NCI-H1048 (cell line): ENCODE measurements around the gene GPRASP2.
"Not testable (repeated sequence)": the region's sequence is repeated elsewhere in the genome, so short reads cannot be mapped to it uniquely, and the experiment has no call there.

Experiments
- DNase-seq: peaks from one replicate; lab custom pipeline; 2025; lab: John Stamatoyannopoulos, UW

Gene GPRASP2

DNA sequence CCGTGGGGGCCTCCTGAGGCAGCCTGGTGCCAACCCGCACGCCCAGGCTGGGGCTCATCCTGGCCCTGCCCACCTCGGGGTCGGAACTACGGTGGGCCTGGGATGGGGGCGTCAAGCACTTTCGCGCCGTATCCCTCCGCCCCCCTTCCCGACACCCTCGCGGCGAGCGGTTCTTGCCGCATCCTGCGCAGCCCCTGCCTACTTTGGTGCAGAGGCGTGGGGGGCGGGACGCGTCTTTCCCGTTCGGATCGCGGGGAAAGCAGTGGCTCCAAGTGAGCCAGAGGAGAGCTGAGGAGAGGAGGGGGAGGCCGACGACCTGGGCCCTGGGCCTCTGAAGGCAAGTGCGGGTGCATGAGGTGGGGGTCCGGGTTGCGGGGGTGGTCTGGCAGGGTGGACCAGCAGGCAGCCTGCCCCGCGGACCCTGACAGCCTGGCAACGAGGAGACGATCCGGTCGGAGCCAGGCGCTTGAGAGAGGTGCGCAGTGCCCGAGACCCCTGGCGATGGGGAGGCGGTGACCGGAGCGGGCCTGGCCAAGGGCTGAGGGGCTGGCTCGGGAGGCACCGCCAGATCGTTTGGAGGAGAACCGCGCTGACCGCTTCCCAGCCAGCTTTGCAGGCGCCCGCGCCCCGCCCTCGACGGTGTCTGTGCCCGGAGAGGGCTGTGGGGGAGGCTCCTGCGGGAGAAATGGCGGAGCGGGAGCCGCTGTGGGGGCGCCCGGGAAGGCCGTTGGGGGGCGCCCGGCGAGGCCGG lies at the start of gene GPRASP2:
GPRASP2 (plus strand) TSS at position 233 of the 751 bp plus-strand sequence. CDS start 2,422 bp downstream, outside the sequence.
- DNase-seq = no peak

DNA sequence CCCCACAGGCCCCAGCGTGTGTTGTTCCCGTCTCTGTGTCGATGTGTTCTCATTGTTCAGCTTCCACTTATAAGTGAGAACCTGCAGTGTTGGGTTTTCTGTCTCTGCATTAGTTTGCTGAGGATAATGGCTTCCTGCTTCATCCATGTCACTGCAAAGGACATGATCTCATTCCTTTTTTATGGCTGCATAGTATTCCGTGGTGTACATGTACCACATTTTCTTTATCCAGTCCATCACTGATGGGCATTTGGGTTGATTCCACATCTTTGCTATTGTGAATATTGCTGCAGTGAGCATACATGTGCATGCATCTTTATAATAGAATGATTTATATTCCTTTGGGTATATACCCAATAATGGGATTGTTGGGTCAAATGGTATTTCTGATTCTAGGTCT lies 48.4 kb upstream of the GPRASP2 start:
- not testable (repeated sequence) for DNase-seq

DNA sequence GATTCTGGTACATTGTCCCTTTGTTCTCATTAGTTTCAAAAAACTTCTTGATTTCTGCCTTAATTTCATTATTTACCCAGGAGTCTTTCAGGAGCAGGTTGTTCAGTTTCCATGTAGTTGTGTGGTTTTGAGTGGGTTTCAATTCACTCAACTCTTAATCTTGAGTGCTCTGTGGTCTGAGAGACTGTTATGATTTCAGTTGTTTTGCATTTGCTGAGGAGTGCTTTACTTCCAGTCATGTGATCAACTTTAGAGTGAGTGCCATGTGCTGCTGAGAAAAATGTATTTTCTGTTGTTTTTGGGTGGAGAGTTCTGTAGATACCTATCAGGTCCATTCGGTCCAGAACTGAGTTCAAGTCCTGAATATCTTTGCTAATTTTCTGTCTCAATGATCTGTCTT lies 45.2 kb upstream of the GPRASP2 start:
- DNase-seq = not testable (repeated sequence)

DNA sequence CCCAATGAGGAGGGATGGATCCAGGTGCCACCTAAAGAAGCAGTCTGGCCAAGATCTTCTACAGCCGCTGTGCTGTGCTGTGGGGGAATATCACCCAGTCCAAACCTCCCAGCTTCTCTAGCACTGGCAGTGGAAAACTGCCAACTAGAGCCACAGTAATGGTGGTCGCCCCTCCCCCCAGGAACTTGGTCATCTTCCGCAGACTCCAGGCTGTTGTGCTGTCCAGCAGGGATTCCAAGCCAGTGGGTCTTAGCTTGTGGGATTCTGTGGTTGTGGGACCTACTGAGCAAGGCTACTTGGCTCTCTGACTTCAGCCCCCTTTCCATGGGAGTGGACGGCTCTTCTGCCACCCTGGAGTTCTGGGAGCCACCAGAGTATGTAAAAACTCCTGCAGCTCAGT lies 42.7 kb upstream of the GPRASP2 start:
- no peak for DNase-seq

DNA sequence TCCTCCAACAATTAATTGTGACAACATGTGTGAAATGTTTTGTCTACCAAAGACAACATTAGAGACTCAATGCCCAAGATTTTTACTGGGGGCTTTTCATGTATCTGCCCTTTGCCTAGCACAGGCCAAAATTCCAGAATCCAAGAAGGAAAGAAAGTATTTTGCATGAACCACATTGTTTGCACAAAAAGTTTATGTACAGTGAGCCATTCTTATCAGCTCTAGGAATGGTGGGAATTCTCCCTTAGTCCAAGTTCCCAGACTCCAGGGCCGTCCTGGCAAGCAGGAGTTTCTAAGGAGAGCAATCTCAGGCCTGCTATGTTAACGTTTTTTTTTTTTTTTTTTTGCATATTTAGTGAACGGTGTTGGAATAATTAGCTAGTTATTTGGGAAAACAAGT lies 39.4 kb upstream of the GPRASP2 start:
- DNase-seq = no peak

DNA sequence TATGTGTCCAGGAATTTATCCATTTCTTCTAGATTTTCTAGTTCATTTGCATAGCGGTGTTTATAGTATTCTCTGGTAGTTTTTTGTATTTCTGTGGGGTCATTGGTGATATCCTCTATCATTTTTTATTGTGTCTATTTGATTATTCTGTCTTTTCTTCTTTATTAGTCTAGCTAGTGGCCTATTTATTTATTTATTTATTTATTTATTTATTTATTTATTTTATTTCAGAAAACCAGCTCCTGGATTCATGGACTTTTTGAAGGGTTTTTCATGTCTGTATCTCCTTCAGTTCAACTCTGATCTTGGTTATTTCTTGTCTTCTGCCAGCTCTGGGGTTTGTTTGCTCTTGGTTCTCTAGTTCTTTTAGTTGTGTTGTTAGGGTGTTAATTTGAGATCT lies 34.8 kb upstream of the GPRASP2 start:
- not testable (repeated sequence) for DNase-seq

DNA sequence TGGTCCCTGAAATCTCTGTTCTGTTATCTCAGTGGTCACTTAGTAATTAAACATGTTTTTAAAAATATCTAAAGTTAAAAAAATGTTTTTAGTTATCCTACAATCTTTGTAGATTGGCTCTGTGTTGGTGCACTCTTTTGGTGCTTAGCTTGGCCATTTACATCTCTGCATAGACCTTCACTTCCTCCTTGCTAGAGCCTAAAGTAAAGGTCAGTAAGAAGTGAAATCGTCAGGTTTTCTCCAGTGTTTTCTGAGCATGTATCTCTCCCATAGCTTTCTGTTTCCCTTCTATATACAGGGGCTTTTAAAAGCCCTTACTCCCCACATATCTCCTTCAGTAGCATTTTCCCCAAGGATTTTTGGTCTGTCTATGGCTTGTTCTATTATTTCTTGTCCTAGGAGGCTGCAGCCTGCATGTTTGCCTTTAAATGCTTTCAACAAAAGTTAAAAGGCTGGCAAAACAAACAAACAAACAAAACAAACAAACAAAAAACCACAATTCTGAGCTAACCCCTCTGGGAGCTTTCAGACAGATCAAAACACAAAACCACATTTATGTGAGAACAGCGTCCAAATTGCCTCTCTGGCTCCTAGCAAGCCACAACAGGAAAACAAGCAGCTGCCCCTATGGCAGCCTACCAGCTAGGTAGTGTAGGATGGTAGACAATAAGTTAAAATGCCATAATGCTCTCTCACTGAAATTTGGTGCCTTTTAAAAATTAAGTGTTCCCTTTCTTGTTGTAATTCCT lies 27.3 kb upstream of the GPRASP2 start:
- no peak for DNase-seq

DNA sequence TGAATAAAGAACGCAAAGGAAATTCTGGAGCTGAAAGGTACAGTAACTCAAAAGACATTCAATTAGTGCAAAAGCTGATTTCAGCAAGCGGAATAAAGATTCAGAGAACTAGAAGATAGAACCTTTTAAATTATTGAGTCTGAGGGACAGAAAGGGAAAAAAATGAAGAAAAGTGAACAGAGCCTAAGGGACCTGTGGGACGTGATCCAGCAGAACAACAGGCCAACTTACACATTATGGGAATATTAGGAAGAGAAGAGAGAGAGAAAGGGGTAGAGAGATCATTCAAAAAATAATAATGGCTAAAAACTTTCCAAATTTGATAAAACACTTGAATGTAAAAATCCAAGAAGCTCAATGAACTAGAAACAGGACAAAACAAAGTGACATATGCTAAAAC lies 17.5 kb upstream of the GPRASP2 start:
- DNase-seq = no peak

DNA sequence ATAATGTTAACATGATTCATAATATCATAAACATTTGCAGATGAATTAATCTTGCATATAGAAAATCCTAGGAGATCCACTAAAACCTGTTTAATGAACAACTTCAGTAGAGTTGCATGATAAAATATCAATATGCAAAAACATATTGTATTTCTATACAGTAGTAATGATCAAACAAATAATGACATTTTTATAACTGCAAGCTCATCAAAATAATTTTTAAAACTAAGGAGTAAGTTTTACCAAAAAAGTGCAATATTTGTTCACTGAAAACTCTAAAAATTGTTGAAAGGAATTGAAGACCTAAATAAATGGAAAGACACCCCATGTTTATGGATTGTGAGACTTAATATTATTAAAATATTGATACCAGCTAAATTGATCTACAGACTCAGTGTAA lies 15.9 kb upstream of the GPRASP2 start:
- no peak for DNase-seq

DNA sequence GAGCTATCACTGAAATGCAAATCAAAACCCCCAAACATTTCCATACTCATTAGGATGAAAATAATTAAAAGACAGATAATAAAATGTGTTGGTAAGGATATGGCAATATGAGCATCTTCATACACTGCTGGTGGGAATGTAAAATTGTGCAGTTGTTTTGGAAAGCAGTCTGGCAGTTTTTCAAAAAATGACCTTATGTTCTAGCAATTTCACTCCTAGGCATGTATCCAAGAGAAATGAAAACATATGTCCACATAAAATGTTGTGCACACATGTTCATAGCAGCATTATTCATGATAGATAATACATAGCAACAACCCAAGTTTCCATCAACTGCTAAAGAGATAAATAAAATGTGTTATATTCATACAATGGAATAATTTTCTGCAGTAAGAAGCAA lies 14.8 kb upstream of the GPRASP2 start:
- DNase-seq = no peak

DNA sequence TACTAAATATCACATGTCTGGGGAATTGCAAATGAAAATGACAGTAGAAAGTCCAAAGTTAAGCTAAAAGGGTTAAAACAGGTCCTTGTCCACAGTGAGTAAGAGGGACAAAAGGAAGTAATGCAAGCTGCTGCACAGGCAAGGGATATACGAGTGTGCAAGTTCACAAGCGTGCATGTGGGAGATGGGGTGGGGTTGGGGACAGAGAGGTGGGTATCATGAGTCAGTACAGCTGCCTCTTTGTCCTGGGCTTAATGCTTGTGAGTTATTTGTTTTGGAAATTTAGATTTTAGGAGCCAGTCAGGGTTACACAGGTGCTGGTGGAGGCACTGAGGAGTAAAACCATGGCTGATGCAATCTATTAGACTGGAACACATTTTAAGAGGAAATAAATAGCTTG lies 3.3 kb upstream of the GPRASP2 start:
- DNase-seq = no peak

DNA sequence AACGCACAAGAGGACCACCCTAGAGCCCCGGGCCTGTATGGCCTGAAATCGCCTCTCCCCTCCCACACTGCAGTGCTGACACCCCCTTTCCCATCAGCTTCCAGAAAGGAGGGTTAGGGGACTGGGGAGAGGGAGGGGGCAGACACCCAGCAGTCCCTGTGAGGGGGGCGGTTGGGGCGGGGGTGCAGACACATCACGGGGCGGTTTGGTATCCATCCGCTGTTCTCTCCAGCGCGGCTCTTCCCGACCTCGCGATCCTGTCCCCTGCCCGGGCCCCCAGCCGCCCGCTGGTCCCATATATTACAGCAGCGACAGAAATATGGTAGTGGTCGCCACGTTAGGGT lies 404 bp upstream of the GPRASP2 start:
- DNase-seq = no peak

DNA sequence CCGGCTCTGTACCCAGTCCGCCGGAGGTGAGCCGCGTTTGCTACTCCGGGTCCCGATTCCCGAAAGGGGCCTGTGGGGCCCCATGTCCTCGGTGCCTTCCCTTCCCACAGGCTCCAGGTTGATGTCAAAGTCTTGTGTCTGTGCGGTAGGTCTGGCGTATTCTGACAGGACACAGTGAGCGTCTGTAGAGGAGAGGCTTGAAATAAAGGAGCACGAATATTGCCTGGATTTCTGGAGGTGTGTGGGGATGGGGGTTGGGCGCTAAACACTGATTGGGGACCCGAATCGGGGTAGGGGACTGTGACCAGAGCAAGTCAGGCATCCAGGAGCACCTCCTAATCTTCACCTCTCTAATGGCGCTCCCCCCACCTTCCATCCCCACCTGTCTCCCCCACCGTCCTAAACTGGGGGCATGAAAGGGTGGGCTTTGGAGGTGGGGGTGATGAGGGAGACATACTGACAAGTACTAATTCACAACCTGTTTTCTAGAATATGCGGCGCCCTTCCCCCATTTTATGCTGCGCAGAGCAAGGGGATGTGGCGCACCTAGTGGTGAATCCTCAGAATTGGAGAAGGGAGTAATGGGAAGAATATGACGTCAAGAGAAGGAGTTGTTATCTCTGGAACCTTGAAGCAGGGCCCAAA lies 855 bp downstream of the GPRASP2 start:
- DNase-seq = no peak

DNA sequence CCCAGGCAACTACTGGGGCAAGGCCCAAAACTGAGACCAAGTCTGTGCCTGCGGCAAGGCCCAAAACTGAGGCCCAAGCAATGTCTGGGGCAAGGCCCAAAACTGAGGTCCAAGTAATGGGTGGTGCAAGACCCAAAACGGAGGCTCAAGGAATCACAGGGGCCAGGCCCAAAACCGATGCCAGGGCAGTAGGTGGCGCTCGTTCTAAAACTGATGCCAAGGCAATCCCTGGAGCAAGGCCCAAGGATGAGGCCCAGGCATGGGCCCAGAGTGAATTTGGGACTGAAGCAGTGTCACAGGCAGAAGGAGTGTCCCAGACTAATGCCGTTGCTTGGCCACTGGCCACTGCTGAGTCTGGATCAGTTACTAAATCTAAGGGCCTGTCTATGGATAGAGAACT lies 2.7 kb downstream of the GPRASP2 start:
- no peak for DNase-seq

DNA sequence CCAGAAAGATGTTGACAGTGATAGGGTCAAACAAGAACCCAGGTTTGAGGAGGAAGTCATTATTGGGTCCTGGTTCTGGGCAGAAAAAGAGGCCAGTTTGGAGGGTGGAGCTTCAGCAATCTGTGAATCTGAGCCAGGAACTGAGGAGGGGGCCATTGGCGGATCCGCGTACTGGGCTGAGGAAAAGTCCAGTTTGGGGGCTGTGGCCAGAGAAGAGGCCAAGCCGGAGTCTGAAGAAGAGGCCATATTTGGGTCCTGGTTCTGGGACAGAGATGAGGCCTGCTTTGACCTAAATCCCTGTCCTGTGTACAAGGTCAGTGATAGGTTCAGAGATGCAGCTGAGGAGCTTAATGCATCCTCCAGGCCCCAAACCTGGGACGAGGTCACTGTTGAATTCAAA lies 3.7 kb downstream of the GPRASP2 start:
- no peak for DNase-seq

DNA sequence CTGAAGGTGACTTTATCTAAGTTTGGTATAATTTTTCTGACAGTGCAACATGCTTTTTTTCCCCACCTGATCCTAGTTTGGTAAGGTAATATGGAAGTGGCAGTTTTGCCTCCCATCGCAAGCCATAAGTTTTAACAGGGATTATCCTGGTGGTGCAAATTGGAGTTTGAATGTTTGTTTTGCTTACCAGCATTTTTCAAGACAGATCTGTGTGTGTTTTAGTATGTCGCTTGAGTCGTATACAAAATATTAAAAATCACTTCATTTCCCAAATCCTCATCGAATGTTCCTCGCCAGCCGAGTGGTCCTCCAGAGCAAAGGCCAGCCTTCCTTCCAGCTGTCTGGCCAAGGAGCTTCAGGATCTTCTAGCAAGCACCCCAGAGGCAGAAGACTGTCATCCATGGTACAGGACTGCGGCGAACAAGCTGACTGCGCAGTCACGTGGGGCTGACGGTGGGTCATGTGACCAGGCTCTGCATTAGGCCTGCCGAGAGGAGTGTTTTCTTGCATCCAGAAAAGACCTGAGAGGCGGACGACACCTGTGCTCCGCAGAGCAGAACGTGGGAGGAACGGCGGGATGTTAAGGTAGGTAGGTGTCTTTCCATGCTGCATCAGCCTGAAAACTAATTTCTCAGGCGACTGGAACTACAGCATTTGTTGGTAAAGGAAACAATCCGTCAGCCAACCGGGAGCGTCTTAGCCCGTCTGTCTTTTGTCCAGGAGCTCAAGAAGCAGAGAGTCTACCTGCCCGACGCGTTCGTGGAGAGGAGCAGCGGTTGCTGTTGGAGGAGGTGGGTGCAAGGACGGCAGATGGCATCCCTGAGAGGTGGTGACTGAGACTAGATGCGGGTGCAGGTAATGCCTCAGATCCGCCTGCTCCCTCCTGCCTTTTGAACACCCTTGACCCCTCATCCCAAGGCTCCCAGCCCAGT lies 8.3 kb downstream of the GPRASP2 start, which contains the start of gene GPRASP3:
GPRASP3 (plus strand) TSS at position 507 of the 932 bp plus-strand sequence. CDS start 28,253 bp downstream, outside the sequence.
- no peak for DNase-seq

DNA sequence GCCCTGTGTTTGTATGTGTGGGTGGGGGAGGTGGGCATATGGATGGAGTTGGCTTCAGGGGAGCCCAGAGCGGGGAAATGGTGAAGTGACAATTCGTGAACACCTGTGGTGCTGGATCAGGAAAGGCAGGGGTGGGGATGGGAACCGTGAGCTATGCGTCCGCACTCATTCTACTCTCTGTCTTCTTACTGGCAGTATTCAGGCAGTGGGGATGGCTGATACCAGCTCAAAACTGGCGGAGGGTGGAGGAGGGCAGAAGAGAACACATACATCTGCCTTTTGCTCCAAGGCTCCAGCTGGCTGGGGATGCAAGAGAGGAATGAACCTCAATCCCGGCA lies 8.9 kb downstream of the GPRASP2 start:
- DNase-seq = not testable (repeated sequence)

DNA sequence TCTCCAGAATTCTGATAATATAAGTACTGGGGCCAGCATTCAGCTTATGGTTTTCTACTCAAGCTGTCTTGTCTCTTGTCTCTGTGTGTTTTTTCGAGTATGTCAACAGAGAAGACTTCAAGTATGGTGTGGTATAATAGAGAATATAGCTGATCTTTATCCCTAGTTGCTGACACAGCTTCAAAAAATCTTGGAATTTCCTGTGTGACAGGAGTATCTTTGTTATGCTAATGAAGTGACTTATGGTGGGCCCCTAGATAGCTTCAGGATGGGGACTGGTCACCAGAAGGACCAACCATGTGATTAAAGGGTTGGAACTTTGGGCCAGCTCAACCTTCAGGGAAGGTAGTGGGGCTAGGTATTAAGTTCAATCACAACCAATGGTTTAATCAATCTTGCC lies 11.2 kb downstream of the GPRASP2 start:
- DNase-seq = no peak

DNA sequence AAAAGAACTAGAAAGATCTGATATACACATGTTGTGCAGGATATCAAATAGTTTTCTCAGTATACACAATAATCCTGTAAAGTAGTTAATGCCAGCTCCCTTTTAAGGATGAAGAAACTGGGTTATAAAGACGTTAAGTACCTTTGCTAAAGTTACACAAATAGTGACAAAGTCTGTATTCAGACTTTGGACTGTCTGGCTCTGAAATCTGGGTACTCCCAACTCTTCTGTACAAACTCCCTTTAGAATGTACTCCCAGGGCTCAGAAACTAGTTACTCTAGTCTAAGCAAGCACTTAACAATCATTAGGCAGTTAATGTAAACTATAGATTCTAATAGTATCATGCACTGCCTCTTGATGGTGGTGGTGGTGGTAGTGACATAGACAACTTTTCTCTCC lies 15.5 kb downstream of the GPRASP2 start:
- no peak for DNase-seq

DNA sequence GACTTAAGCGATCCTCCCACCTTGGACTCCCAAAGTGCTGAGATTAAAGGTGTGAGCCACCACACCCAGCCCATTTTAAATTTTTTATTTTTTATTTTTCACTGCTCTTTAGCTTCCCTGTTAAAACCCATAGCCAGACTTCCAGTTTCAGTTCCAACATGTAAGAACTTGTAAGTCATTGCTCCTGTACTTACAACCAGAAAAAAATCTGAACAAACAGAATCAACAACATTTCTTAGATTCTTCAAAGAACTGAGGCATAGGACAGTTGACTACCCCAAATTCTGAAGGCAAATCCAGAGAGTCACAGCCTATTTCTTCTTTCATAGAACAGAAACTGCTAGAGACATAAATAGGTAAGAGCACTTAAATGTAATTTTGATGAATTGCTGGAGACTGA lies 16.4 kb downstream of the GPRASP2 start:
- no peak for DNase-seq

DNA sequence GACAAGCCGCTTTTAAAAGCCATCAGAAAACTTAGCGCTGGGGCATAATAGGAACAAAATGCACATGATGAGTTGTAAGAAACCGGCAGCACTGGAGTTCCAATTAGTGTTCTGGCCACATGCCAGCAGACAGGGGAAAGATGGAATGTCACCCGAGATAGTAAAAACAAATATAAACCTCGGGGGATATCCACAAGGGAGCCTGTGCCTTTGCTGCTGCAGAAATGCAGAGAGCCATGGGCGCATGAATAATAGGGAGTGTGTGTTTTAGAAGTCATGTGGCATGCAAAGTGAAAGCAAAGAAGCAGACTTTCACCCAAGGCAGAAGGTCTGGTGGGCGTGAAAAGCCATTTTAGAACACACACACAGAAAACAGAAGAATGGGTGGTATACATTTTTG lies 27.4 kb downstream of the GPRASP2 start:
- no peak for DNase-seq

DNA sequence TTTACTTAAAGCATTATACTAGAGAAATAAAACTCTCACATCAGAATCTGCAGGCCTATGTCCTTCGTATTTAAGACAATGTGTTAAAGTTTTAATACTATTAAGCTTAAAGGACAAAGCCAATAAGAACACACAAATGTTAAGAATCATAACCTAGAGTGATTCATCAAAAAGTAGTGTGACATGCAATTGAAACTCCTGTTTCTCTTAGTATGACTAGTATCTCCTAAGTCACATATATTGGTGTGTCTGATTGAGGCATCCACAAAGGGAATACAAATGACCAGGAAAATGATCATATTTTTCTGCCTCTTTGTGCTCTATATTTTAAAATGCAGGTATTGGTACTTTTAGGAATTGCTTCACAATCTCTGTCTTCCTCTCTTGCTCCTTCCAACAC lies 32.1 kb downstream of the GPRASP2 start:
- DNase-seq = no peak
